SK-N-SH treated with all-trans-retinoic acid at 6 μM for 48 hours (cell line): ENCODE results near the gene FAS.

ENCODE experiments used
- ATAC-seq: fragments of 200-7000 bp; cut with Tn5 transposase; 3 replicates; pipeline ENCODE4 v1.9.1; 2020; ENCODE audit warnings: mild to moderate bottlenecking, moderate library complexity
- ARNTL ChIP-seq: fragments of 450-650 bp; formaldehyde crosslinking; IDR thresholded peaks from 2 replicates; pipeline ENCODE4 v1.5.0; 2020; ENCODE audit warnings: low read depth, mild to moderate bottlenecking, moderate library complexity, borderline replicate concordance
- BACH2 ChIP-seq: fragments of 250-450 bp; sonication (Bioruptor Pico); IDR thresholded peaks from 2 replicates; pipeline ENCODE4 v1.9.0; 2021; ENCODE audit warnings: mild to moderate bottlenecking, borderline replicate concordance
- CSDC2 ChIP-seq: fragments of 250-450 bp; sonication (Bioruptor Pico); IDR thresholded peaks from 2 replicates; pipeline ENCODE4 v1.5.0; 2020; ENCODE audit warnings: mild to moderate bottlenecking, moderate library complexity
- ESRRG ChIP-seq: fragments of 250-450 bp; sonication (Bioruptor Pico); IDR thresholded peaks from 2 replicates; pipeline ENCODE4 v1.6.1; 2021; ENCODE audit warnings: mild to moderate bottlenecking
- GLIS3 ChIP-seq: fragments of 250-450 bp; sonication (Bioruptor Pico); IDR thresholded peaks from 2 replicates; pipeline ENCODE4 v1.5.0; 2020; ENCODE audit warnings: mild to moderate bottlenecking, moderate library complexity
- ISL1 ChIP-seq: fragments of 250-450 bp; sonication (Bioruptor Pico); IDR thresholded peaks from 2 replicates; pipeline ENCODE4 v2.1.2; 2022; ENCODE audit warnings: mild to moderate bottlenecking, moderate library complexity
- OSR1 ChIP-seq: fragments of 250-450 bp; sonication (Bioruptor Pico); IDR thresholded peaks from 2 replicates; pipeline ENCODE4 v1.8.0; 2022; ENCODE audit warnings: moderate library complexity, mild to moderate bottlenecking, inconsistent platforms
- RARB ChIP-seq: fragments of 250-450 bp; sonication (Bioruptor Pico); IDR thresholded peaks from 2 replicates; pipeline ENCODE4 v1.8.0; 2021; ENCODE audit warnings: mild to moderate bottlenecking, moderate library complexity
- SNAI2 ChIP-seq: fragments of 250-450 bp; sonication (Bioruptor Pico); IDR thresholded peaks from 2 replicates; pipeline ENCODE4 v1.5.0; 2020; ENCODE audit warnings: mild to moderate bottlenecking, moderate library complexity
- TCF4 ChIP-seq: fragments of 250-450 bp; sonication (Bioruptor Pico); IDR thresholded peaks from 2 replicates; pipeline ENCODE4 v1.8.0; 2021; ENCODE audit warnings: mild to moderate bottlenecking, moderate library complexity, borderline replicate concordance
- TOX ChIP-seq: fragments of 250-450 bp; sonication (Bioruptor Pico); IDR thresholded peaks from 2 replicates; pipeline ENCODE4 v1.8.0; 2021; ENCODE audit warnings: mild to moderate bottlenecking, moderate library complexity, borderline replicate concordance
- ZC3H10 ChIP-seq: fragments of 250-450 bp; sonication (Bioruptor Pico); IDR thresholded peaks from 2 replicates; pipeline ENCODE4 v1.5.1; 2021; ENCODE audit warnings: mild to moderate bottlenecking, moderate library complexity
- ZFP3 ChIP-seq: fragments of 250-450 bp; sonication (Bioruptor Pico); IDR thresholded peaks from 2 replicates; pipeline ENCODE4 v1.5.0; 2020; ENCODE audit warnings: mild to moderate bottlenecking, moderate library complexity
- ZFP30 ChIP-seq: fragments of 450-650 bp; formaldehyde crosslinking; IDR thresholded peaks from 2 replicates; pipeline ENCODE4 v1.5.0; 2022; ENCODE audit warnings: mild to moderate bottlenecking, moderate library complexity
- ZNF70 ChIP-seq: fragments of 450-650 bp; formaldehyde crosslinking; IDR thresholded peaks from 2 replicates; pipeline ENCODE4 v1.5.0; 2020; ENCODE audit warnings: mild to moderate bottlenecking, moderate library complexity
- ZNF8 ChIP-seq: fragments of 450-650 bp; formaldehyde crosslinking; IDR thresholded peaks from 2 replicates; pipeline ENCODE4 v1.5.0; 2020; ENCODE audit warnings: mild to moderate bottlenecking, moderate library complexity
- TF ChIP-seq, protein P1 (sequence below): fragments of 250-450 bp; sonication (Bioruptor Pico); IDR thresholded peaks from 2 replicates; pipeline ENCODE4 v1.8.0; 2020; ENCODE audit warnings: mild to moderate bottlenecking, moderate library complexity, borderline replicate concordance
- TF ChIP-seq, protein P2 (sequence below): fragments of 250-450 bp; sonication (Bioruptor Pico); IDR thresholded peaks from 2 replicates; pipeline ENCODE4 v1.5.0; 2020; ENCODE audit warnings: mild to moderate bottlenecking, moderate library complexity
- TF ChIP-seq, protein P3 (sequence below): fragments of 250-450 bp; sonication (Bioruptor Pico); IDR thresholded peaks from 2 replicates; pipeline ENCODE4 v1.5.1; 2021; ENCODE audit warnings: mild to moderate bottlenecking, moderate library complexity
- TF ChIP-seq, protein P4 (sequence below): fragments of 250-450 bp; sonication (Bioruptor Pico); IDR thresholded peaks from 2 replicates; pipeline ENCODE4 v1.8.0; 2021; ENCODE audit warnings: low read depth, mild to moderate bottlenecking, moderate library complexity, borderline replicate concordance
- TF ChIP-seq, protein P5 (sequence below): fragments of 250-450 bp; sonication (Bioruptor Pico); IDR thresholded peaks from 2 replicates; pipeline ENCODE4 v1.5.1; 2020; ENCODE audit warnings: low read depth, mild to moderate bottlenecking, moderate library complexity

FAS gene

DNA sequence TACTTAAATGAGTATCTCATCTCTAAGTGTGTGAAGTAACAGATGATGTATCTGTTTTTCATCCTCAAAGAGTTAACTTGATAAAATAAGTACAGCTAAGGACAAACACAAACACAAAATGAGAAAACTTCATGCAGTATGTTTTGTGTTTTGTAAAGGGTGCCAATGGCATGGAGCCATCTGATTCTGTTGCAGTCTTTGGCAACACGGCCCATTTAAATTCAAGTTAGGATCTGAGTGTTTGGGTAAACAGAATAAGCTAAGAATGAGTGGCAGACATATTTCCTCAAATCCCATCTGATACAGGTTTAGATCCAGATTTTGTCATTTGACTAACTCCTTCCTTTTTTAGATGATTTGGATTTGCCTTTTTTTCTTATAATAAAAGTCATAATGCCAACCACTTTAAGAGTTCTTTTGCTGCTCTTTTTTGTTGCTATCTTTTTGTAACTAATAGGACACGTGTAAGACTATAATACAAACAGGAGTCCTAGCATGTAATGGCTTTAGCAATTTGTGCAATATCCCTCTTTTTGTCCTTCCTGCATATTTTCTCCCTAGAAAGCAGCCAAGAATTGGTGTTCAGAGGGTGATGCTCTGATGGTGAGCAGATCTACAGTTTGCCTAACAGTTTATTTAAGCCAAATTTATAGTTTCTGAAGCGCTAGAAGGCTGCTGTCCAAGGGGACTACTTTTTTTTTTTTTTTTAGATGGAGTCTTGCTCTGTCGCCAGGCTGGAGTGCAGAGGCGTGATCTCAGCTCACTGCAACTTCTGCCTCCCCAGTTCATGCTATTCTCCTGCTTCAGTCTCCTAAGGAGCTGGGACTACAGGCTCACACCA lies 19.2 kb upstream of the FAS start:
- no peak for ATAC-seq
- TF ChIP-seq ZC3H10 (CRISPR knock-in tag) (no peak), ZNF8 (CRISPR knock-in tag) (no peak), CSDC2 (no peak), ARNTL (CRISPR knock-in tag) (no peak), TOX (CRISPR knock-in tag) (no peak), RARB (no peak), GLIS3 (CRISPR knock-in tag) (no peak), ZFP3 (CRISPR knock-in tag) (no peak), BACH2 (CRISPR knock-in tag) (no peak), SNAI2 (CRISPR knock-in tag) (no peak), ESRRG (CRISPR knock-in tag) (no peak), ISL1 (CRISPR knock-in tag) (no peak), ZFP30 (CRISPR knock-in tag) (no peak), TCF4 (CRISPR knock-in tag) (no peak)
- TF ChIP-seq, protein P1, sequence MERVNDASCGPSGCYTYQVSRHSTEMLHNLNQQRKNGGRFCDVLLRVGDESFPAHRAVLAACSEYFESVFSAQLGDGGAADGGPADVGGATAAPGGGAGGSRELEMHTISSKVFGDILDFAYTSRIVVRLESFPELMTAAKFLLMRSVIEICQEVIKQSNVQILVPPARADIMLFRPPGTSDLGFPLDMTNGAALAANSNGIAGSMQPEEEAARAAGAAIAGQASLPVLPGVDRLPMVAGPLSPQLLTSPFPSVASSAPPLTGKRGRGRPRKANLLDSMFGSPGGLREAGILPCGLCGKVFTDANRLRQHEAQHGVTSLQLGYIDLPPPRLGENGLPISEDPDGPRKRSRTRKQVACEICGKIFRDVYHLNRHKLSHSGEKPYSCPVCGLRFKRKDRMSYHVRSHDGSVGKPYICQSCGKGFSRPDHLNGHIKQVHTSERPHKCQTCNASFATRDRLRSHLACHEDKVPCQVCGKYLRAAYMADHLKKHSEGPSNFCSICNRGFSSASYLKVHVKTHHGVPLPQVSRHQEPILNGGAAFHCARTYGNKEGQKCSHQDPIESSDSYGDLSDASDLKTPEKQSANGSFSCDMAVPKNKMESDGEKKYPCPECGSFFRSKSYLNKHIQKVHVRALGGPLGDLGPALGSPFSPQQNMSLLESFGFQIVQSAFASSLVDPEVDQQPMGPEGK (CRISPR knock-in tag), result no peak
- TF ChIP-seq, protein P2, sequence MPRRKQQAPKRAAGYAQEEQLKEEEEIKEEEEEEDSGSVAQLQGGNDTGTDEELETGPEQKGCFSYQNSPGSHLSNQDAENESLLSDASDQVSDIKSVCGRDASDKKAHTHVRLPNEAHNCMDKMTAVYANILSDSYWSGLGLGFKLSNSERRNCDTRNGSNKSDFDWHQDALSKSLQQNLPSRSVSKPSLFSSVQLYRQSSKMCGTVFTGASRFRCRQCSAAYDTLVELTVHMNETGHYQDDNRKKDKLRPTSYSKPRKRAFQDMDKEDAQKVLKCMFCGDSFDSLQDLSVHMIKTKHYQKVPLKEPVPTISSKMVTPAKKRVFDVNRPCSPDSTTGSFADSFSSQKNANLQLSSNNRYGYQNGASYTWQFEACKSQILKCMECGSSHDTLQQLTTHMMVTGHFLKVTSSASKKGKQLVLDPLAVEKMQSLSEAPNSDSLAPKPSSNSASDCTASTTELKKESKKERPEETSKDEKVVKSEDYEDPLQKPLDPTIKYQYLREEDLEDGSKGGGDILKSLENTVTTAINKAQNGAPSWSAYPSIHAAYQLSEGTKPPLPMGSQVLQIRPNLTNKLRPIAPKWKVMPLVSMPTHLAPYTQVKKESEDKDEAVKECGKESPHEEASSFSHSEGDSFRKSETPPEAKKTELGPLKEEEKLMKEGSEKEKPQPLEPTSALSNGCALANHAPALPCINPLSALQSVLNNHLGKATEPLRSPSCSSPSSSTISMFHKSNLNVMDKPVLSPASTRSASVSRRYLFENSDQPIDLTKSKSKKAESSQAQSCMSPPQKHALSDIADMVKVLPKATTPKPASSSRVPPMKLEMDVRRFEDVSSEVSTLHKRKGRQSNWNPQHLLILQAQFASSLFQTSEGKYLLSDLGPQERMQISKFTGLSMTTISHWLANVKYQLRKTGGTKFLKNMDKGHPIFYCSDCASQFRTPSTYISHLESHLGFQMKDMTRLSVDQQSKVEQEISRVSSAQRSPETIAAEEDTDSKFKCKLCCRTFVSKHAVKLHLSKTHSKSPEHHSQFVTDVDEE (CRISPR knock-in tag), result no peak
- TF ChIP-seq, protein P3, sequence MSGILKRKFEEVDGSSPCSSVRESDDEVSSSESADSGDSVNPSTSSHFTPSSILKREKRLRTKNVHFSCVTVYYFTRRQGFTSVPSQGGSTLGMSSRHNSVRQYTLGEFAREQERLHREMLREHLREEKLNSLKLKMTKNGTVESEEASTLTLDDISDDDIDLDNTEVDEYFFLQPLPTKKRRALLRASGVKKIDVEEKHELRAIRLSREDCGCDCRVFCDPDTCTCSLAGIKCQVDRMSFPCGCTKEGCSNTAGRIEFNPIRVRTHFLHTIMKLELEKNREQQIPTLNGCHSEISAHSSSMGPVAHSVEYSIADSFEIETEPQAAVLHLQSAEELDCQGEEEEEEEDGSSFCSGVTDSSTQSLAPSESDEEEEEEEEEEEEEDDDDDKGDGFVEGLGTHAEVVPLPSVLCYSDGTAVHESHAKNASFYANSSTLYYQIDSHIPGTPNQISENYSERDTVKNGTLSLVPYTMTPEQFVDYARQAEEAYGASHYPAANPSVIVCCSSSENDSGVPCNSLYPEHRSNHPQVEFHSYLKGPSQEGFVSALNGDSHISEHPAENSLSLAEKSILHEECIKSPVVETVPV, result no peak
- TF ChIP-seq, protein P4, sequence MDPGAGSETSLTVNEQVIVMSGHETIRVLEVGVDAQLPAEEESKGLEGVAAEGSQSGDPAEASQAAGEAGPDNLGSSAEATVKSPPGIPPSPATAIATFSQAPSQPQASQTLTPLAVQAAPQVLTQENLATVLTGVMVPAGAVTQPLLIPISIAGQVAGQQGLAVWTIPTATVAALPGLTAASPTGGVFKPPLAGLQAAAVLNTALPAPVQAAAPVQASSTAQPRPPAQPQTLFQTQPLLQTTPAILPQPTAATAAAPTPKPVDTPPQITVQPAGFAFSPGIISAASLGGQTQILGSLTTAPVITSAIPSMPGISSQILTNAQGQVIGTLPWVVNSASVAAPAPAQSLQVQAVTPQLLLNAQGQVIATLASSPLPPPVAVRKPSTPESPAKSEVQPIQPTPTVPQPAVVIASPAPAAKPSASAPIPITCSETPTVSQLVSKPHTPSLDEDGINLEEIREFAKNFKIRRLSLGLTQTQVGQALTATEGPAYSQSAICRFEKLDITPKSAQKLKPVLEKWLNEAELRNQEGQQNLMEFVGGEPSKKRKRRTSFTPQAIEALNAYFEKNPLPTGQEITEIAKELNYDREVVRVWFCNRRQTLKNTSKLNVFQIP (CRISPR knock-in tag), result no peak

DNA sequence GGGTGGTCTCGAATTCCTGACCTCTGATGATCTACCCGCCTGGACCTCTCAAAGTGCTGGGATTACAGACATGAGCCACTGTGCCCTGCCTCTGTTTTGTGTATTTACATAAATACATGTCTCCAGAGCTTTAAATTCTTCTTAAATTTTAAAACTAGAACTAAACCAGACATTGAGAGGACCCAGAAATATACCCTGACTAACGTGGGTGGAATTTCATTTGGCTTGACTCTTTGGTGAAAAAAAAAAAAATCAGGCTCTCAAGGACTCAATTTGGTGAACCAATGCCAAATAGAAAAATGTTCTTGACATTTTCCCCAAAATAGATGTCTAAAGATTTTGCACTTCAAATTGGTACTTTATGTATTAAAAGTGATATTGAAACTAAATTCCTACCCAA lies 16.6 kb upstream of the FAS start:
- peak; percentile 65 for ATAC-seq
- TF ChIP-seq ZNF70 (no peak), ESRRG (CRISPR knock-in tag) (no peak), OSR1 (no peak), BACH2 (CRISPR knock-in tag) (no peak), ZNF8 (CRISPR knock-in tag) (no peak), ZFP3 (CRISPR knock-in tag) (no peak), ZFP30 (CRISPR knock-in tag) (no peak), TOX (CRISPR knock-in tag) (no peak), RARB (no peak)
- TF ChIP-seq, protein P5, sequence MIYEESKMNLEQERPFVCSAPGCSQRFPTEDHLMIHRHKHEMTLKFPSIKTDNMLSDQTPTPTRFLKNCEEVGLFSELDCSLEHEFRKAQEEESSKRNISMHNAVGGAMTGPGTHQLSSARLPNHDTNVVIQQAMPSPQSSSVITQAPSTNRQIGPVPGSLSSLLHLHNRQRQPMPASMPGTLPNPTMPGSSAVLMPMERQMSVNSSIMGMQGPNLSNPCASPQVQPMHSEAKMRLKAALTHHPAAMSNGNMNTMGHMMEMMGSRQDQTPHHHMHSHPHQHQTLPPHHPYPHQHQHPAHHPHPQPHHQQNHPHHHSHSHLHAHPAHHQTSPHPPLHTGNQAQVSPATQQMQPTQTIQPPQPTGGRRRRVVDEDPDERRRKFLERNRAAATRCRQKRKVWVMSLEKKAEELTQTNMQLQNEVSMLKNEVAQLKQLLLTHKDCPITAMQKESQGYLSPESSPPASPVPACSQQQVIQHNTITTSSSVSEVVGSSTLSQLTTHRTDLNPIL (CRISPR knock-in tag), result no peak
- TF ChIP-seq, protein P3, result no peak
